B cell (primary cell): ENCODE results near the gene MCTP1. TPM values are rescaled to one million over a fixed set of nuclear protein-coding genes. Genes with fewer than 3 reads are reported as not detected.

Source experiments
- ATAC-seq: fragments of 200-7000 bp; cut with Tn5 transposase; one replicate; pipeline ENCODE4 v1.10.0; 2021; ENCODE audit warnings: low read depth, mild to moderate bottlenecking, moderate number of reproducible peaks, moderate library complexity
- CTCF ChIA-PET: fragments of 350-600 bp; sonication (Branson Sonifier 250); formaldehyde crosslinking; loops from one replicate; lab custom pipeline; 2021; ENCODE audit warnings: antibody characterized with exemption, inconsistent platforms; lab: Charles Lee
- POLR2A ChIA-PET: fragments of 350-600 bp; sonication (Branson Sonifier 250); formaldehyde crosslinking; loops from one replicate; lab custom pipeline; 2021; ENCODE audit warnings: antibody characterized with exemption; lab: Charles Lee
- DNase-seq: peaks from one replicate; pipeline ENCODE4 v3.0.0; 2013
- H2AFZ ChIP-seq: 2 replicates; pipeline ENCODE4 v1.6.1; 2012; ENCODE audit warnings: mild to moderate bottlenecking, low read depth, low read length; ENCODE audit not compliant: insufficient read depth, poor library complexity, severe bottlenecking
- H3K27ac ChIP-seq, 2 donors: 1 replicate in 1 of 2; 2 replicates in 1 of 2; pipeline ENCODE4 v1.5.1; 2012 to 2013; ENCODE audit warnings: low read length in 2 of 2, mild to moderate bottlenecking in 2 of 2, moderate library complexity in 1 of 2
- H3K27me3 ChIP-seq, 4 experiments: fragments of 200-600 bp in 1 of 4; sonication (generic) in 1 of 4; replicated peaks in 1 of 4; 1 replicate in 2 of 4; 2 replicates in 2 of 4; pipeline versions ENCODE4 v1.6.1 to v1.7.0; 2013 to 2016; ENCODE audit warnings: low read length in 3 of 4, mild to moderate bottlenecking in 2 of 4, mixed read lengths in 1 of 4, moderate library complexity in 1 of 4; ENCODE audit not compliant: insufficient read depth in 4 of 4, control insufficient read depth in 3 of 4; ENCODE audit errors: control extremely low read depth in 1 of 4
- H3K36me3 ChIP-seq, 2 experiments: replicated peaks in 1 of 2; 1 replicate in 1 of 2; 2 replicates in 1 of 2; pipeline versions ENCODE4 v1.6.1 to v1.7.1; 2013; ENCODE audit warnings: low read length in 1 of 2; ENCODE audit not compliant: insufficient read depth in 2 of 2, control insufficient read depth in 1 of 2; ENCODE audit errors: control extremely low read depth in 1 of 2, extremely low read depth in 1 of 2
- H3K4me1 ChIP-seq, 2 donors: fragments of 200-600 bp in 1 of 2; sonication (generic) in 1 of 2; 1 replicate in 1 of 2; 2 replicates in 1 of 2; pipeline versions ENCODE4 v1.5.1 to v1.6.1; 2013 to 2017; ENCODE audit warnings: low read length in 2 of 2; ENCODE audit not compliant: control insufficient read depth in 2 of 2, insufficient read depth in 2 of 2
- H3K4me2 ChIP-seq: replicated peaks from 2 replicates; pipeline ENCODE3; 2012; ENCODE audit warnings: mild to moderate bottlenecking, low read depth, low read length; ENCODE audit not compliant: poor library complexity, severe bottlenecking
- H3K4me3 ChIP-seq, 5 experiments: fragments of 200-600 bp in 1 of 5; sonication (generic) in 1 of 5; 1 replicate in 3 of 5; 2 replicates in 2 of 5; pipeline versions ENCODE4 v1.5.1 to v1.7.0; 2011 to 2016; ENCODE audit warnings: low read length in 4 of 5, mild to moderate bottlenecking in 4 of 5, low read depth in 2 of 5, control low read depth in 1 of 5, moderate library complexity in 1 of 5; ENCODE audit not compliant: insufficient read depth in 1 of 5; ENCODE audit errors: control extremely low read depth in 1 of 5, extremely low read depth in 1 of 5
- H3K79me2 ChIP-seq: fragments of 200-600 bp; sonication (generic); one replicate; pipeline ENCODE4 v1.6.0; 2016; ENCODE audit warnings: low read length; ENCODE audit not compliant: control insufficient read depth, insufficient read depth
- H3K9ac ChIP-seq: fragments of 200-600 bp; sonication (generic); 2 replicates; pipeline ENCODE4 v1.6.1; 2017; ENCODE audit warnings: mild to moderate bottlenecking, low read length, moderate library complexity
- H3K9me3 ChIP-seq, 3 donors: one replicate each; pipeline versions ENCODE4 v1.6.1 to v1.7.1; 2013; ENCODE audit warnings: low read length in 2 of 3; ENCODE audit not compliant: control insufficient read depth in 2 of 3, insufficient read depth in 1 of 3; ENCODE audit errors: control extremely low read depth in 1 of 3
- H4K20me1 ChIP-seq: 2 replicates; pipeline ENCODE4 v1.6.0; 2012; ENCODE audit warnings: mild to moderate bottlenecking, low read length; ENCODE audit not compliant: insufficient read depth, control insufficient read depth, poor library complexity, severe bottlenecking
- H3K27ac Mint-ChIP-seq: one replicate; pipeline ENCODE4 v1.8.0; 2021; ENCODE audit warnings: mixed read lengths
- H3K27me3 Mint-ChIP-seq: one replicate; pipeline ENCODE4 v1.8.0; 2021; ENCODE audit warnings: mixed read lengths
- H3K4me1 Mint-ChIP-seq: one replicate; pipeline ENCODE4 v1.8.0; 2021; ENCODE audit warnings: mixed read lengths
- H3K4me3 Mint-ChIP-seq: one replicate; pipeline ENCODE4 v1.8.0; 2021; ENCODE audit warnings: mixed read lengths
- H3K9me3 Mint-ChIP-seq: one replicate; pipeline ENCODE4 v1.8.0; 2022; ENCODE audit warnings: mixed read lengths; ENCODE audit not compliant: insufficient read depth
- EZH2 ChIP-seq: IDR thresholded peaks from 2 replicates; pipeline ENCODE4 v1.6.1; 2012; ENCODE audit warnings: borderline replicate concordance, low read depth, mild to moderate bottlenecking, moderate library complexity, low read length; ENCODE audit not compliant: insufficient read depth, poor library complexity, severe bottlenecking
- WGBS: methylation state at CpG from one replicate; pipeline ENCODE4 v1.1.5; 2013; ENCODE audit warnings: missing lambda C conversion rate; ENCODE audit not compliant: insufficient coverage; 5-methylcytosine and 5-hydroxymethylcytosine counted together
- intact Hi-C: fragments of 100-400 bp; cut with micrococcal nuclease; formaldehyde crosslinking; loops from one replicate; pipeline ENCODE4 v1.10.0; 2022
- polyA plus RNA-seq: library from polyadenylated mRNA; depleted of rRNA; stranded (reverse); fragments of >200 nt; gene quantifications from 2 replicates; pipeline ENCODE4 v1.2.3, GENCODE V29; 2012
- total RNA-seq, 2 donors: library from RNA; stranded (reverse); fragments of 120-200 nt in 1 of 2; gene quantifications; 1 replicate in 1 of 2; 2 replicates in 1 of 2; pipeline versions ENCODE4 v1.2.3 to v1.2.4, GENCODE V29; 2013 to 2022
- TF ChIP-seq, protein P1 (sequence below): fragments of 200-600 bp; IDR thresholded peaks from one replicate; pipeline ENCODE4 v1.8.0; 2022; ENCODE audit warnings: antibody characterized with exemption, mild to moderate bottlenecking

Gene MCTP1
- total and polyA plus RNA-seq, 2 donors (not counting 1 experiment from before 2014, with no cell fraction given): 0.42 to 2.5 TPM

DNA sequence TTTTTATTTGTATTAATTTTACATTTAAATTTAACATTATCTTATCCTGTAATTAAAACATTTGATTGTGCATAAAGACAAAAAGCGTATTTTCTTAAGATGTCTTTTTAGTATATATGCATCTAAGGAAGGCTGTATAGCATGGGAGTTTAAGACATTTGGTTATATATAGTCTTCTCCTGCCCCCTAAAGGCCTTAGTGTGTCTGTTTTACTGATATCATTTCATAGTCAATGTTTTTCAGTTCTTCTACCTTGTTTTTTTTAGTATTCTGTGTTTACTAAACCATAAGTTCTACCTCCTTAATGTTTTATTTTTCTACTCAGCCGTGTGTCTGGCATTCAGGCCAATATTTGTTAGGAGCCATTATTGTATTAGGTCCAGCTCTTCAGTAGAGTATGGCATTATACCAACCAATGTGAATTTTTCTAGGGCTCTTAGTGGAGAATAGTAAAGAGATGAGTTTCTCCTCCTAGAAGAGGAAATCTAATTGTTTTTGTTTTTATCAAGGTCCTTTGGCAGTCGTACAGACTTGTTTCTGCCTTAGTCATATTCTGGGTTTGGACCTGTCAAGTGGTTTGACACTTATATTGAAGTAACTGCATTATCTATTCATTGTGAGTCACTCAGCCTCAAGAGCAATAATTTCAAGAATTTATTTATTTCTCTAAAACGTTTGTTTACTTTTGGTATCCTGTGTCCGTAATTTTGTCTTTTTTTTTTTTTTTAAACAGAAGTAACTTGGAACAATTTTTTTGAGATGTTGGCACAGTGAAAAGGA, 591.7 kb downstream of the MCTP1 start:
- intact Hi-C loops: loop anchor here (2.0 to 5.0 kb wide), 2 partner anchors 76 to 168 kb away; partner anchors contain the start of genes KIAA0825 and SLF1
- Histone ChIP-seq H3K4me1 (no peaks in the 10 kb centered on the region), H2AFZ (no peak overlapping the region), H3K27ac (no peak overlapping the region), H3K4me3 (no peak overlapping the region), H3K4me2 (no peak overlapping the region), H3K79me2 (no peaks in the 10 kb centered on the region), H4K20me1 (no peaks in the 10 kb centered on the region), H3K36me3 (peaks cover 3 to 20% of the 10 kb centered on the region in 2 experiments), H3K9me3 (no peaks in the 10 kb centered on the region), H3K27me3 (no peaks in the 10 kb centered on the region), H3K9ac (no peak overlapping the region)
- no peak for ATAC-seq
- Mint-ChIP-seq H3K4me1 (no peaks in the 10 kb centered on the region), H3K9me3 (no peaks in the 10 kb centered on the region), H3K27ac (no peak overlapping the region), H3K27me3 (no peaks in the 10 kb centered on the region), H3K4me3 (no peak overlapping the region)
- no CpG with 5 or more reads among the region's 5 CpGs for WGBS
- ChIA-PET CTCF (interaction anchor here (0.7 to 1.5 kb wide), 6 partner anchors 10 to 292 kb away, joined by 3 to 11 read pairs (median 3); no protein-coding TSS in a partner anchor), POLR2A (no interaction called here)
- DNase-seq: peak; percentile 61
- TF ChIP-seq EZH2: no peak
- TF ChIP-seq, protein P1, sequence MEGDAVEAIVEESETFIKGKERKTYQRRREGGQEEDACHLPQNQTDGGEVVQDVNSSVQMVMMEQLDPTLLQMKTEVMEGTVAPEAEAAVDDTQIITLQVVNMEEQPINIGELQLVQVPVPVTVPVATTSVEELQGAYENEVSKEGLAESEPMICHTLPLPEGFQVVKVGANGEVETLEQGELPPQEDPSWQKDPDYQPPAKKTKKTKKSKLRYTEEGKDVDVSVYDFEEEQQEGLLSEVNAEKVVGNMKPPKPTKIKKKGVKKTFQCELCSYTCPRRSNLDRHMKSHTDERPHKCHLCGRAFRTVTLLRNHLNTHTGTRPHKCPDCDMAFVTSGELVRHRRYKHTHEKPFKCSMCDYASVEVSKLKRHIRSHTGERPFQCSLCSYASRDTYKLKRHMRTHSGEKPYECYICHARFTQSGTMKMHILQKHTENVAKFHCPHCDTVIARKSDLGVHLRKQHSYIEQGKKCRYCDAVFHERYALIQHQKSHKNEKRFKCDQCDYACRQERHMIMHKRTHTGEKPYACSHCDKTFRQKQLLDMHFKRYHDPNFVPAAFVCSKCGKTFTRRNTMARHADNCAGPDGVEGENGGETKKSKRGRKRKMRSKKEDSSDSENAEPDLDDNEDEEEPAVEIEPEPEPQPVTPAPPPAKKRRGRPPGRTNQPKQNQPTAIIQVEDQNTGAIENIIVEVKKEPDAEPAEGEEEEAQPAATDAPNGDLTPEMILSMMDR: peak; percentile 68

DNA sequence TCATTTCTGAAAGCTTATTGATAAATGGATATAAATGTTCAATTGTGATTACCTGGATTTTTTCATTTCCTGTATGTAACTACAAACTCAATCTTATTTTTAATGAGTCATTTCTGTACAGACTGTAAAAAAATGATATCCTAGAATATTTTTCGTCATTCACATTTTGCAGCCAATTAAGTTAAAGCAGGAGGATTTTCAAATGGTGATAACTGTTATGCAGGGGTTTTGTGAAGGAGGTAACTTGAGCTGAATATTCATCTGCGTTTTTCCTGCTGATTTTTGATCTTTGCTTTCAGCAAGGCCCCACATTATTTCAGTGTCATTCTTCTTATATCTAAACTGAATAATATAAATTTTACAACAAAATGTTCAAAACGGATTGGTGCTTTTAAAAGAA, 592.3 kb downstream of the MCTP1 start:
- no peaks in the 10 kb centered on the region for H3K9me3 Mint-ChIP-seq
- Histone ChIP-seq H3K36me3 (peaks cover 3 to 20% of the 10 kb centered on the region in 2 experiments), H3K4me2 (no peak overlapping the region), H3K4me3 (no peak overlapping the region), H3K27ac (no peak overlapping the region), H3K9ac (no peak overlapping the region), H3K4me1 (no peaks in the 10 kb centered on the region), H3K27me3 (no peaks in the 10 kb centered on the region), H3K79me2 (no peaks in the 10 kb centered on the region), H3K9me3 (no peaks in the 10 kb centered on the region), H2AFZ (no peak overlapping the region), H4K20me1 (no peaks in the 10 kb centered on the region)
- ChIA-PET POLR2A (no interaction called here), CTCF (interaction anchor here (0.8 to 1.5 kb wide), 5 partner anchors 10 to 168 kb away, joined by 3 to 11 read pairs (median 3); no protein-coding TSS in a partner anchor)
- ATAC-seq: no peak
- WGBS: no CpG with 5 or more reads among the region's 3 CpGs
- TF ChIP-seq EZH2: no peak
- TF ChIP-seq, protein P1: no peak
- intact Hi-C loops: loop anchor here (2.0 to 5.0 kb wide), 2 partner anchors 75 to 168 kb away; partner anchors contain the start of genes KIAA0825 and SLF1
- H3K4me1 Mint-ChIP-seq: no peaks in the 10 kb centered on the region
- DNase-seq: no peak
- no peaks in the 10 kb centered on the region for H3K27me3 Mint-ChIP-seq
- H3K4me3 Mint-ChIP-seq: no peak overlapping the region
- H3K27ac Mint-ChIP-seq: no peak overlapping the region
